ENCODE results near the gene CBFA2T2. TPM values are rescaled to one million over a fixed set of nuclear protein-coding genes. Genes with fewer than 3 reads are reported as not detected.

Gene CBFA2T2
- total and polyA plus RNA-seq, 2 donors (not counting 3 experiments of a cell fraction or from before 2014, with no cell fraction given): 10.7 to 12.1 TPM

- Histone ChIP-seq H3K9ac (replicated peaks; ENCODE audit: extremely low read depth, insufficient read depth, low read length) (no peak overlapping the region), H2AFZ (ENCODE audit: low read depth, low read length) (no peak overlapping the region), H3K9me1 (replicated peaks; ENCODE audit: control insufficient read depth, extremely low read depth, insufficient read depth, low read length) (no peaks in the 10 kb centered on the region), H3K36me3 (ENCODE audit: control insufficient read depth in 2 of 2, extremely low read depth in 1 of 2, insufficient read depth in 2 of 2, low read length in 2 of 2) (no peaks in the 10 kb centered on the region), H4K20me1 (replicated peaks; ENCODE audit: control insufficient read depth, extremely low read depth, insufficient read depth, low read length) (no peaks in the 10 kb centered on the region), H3K4me1 (ENCODE audit: control insufficient read depth, extremely low read depth, insufficient read depth, low read length) (peaks cover 36% of the 10 kb centered on the region), H3K9me3 (replicated peaks; ENCODE audit: control insufficient read depth, insufficient read depth, low read length) (no peaks in the 10 kb centered on the region), H3K27me3 (ENCODE audit: control insufficient read depth in 2 of 2, insufficient read depth in 2 of 2, low read length in 2 of 2) (no peaks in the 10 kb centered on the region), H3K4me2 (ENCODE audit: insufficient read depth, low read length) (no peak overlapping the region), H3K4me3 (replicated peaks in 1 of 3; ENCODE audit: insufficient read depth in 1 of 3, low read depth in 1 of 3, low read length in 3 of 3) (no peak overlapping the region), H3K27ac (ENCODE audit: insufficient read depth, low read depth, low read length) (no peak overlapping the region), H3K79me2 (ENCODE audit: control insufficient read depth, insufficient read depth, low read length) (peaks cover 14% of the 10 kb centered on the region)
- BruUV-seq (replicated peaks): no TSS peak
- ChIA-PET CTCF (interaction anchor here (1.0 to 1.9 kb wide), 3 partner anchors 19 to 43 kb away, joined by 3 to 5 read pairs (median 4); no protein-coding TSS in a partner anchor), POLR2A (no interaction called here)
- intact Hi-C loops (cut with micrococcal nuclease) (loop anchor here (5.0 kb wide), 1 partner anchor 43 kb away; the partner anchor contains the start of gene ZNF341), dilution Hi-C loops (cut with MboI; ENCODE audit: extremely low pct_ligation_motif_present, low sequenced_read_pairs) (no loop called here)
- TF ChIP-seq JUN (IDR thresholded peaks at IDR 0.05; ENCODE audit: borderline replicate concordance, insufficient read depth, insufficient read length, low read depth) (no peak), POLR2A (IDR thresholded peaks at IDR 0.05; ENCODE audit: low read depth, low read length) (no peak), FOS (IDR thresholded peaks at IDR 0.05; ENCODE audit: borderline replicate concordance, insufficient read depth, low read length) (no peak), MYC (IDR thresholded peaks at IDR 0.05; ENCODE audit: low read depth, low read length) (no peak)
- FAIRE-seq (no peak), DNase-seq (ENCODE audit: low read depth, low spot score) (peak; percentile 27)
These were observed 199.1 kb downstream of the CBFA2T2 start for GRCh38 chr20:33688938-33689424.

- Histone ChIP-seq H3K4me1 (ENCODE audit: control insufficient read depth, extremely low read depth, insufficient read depth, low read length) (peaks cover 33% of the 10 kb centered on the region), H4K20me1 (replicated peaks; ENCODE audit: control insufficient read depth, extremely low read depth, insufficient read depth, low read length) (no peaks in the 10 kb centered on the region), H3K4me2 (ENCODE audit: insufficient read depth, low read length) (peak overlapping the region; percentile 49), H3K9me1 (replicated peaks; ENCODE audit: control insufficient read depth, extremely low read depth, insufficient read depth, low read length) (no peaks in the 10 kb centered on the region), H3K27me3 (ENCODE audit: control insufficient read depth in 2 of 2, insufficient read depth in 2 of 2, low read length in 2 of 2) (no peaks in the 10 kb centered on the region), H3K9ac (replicated peaks; ENCODE audit: extremely low read depth, insufficient read depth, low read length) (no peak overlapping the region), H3K79me2 (ENCODE audit: control insufficient read depth, insufficient read depth, low read length) (peaks cover 9% of the 10 kb centered on the region), H3K27ac (ENCODE audit: insufficient read depth, low read depth, low read length) (no peak overlapping the region), H2AFZ (ENCODE audit: low read depth, low read length) (no peak overlapping the region), H3K36me3 (ENCODE audit: control insufficient read depth in 2 of 2, extremely low read depth in 1 of 2, insufficient read depth in 2 of 2, low read length in 2 of 2) (no peaks in the 10 kb centered on the region), H3K9me3 (replicated peaks; ENCODE audit: control insufficient read depth, insufficient read depth, low read length) (no peaks in the 10 kb centered on the region), H3K4me3 (replicated peaks in 1 of 3; ENCODE audit: insufficient read depth in 1 of 3, low read depth in 1 of 3, low read length in 3 of 3) (no peak overlapping the region)
- ChIA-PET CTCF (interaction anchor here (1.0 to 1.4 kb wide), 2 partner anchors 19 to 21 kb away, joined by 3 to 4 read pairs; no protein-coding TSS in a partner anchor), POLR2A (interaction anchor here (0.8 kb wide), 1 partner anchor 1000 kb away, joined by 3 read pairs; no protein-coding TSS in a partner anchor)
- dilution Hi-C loops (cut with MboI; ENCODE audit: extremely low pct_ligation_motif_present, low sequenced_read_pairs): no loop called here
- no peak for TF ChIP-seq POLR2A (IDR thresholded peaks at IDR 0.05; ENCODE audit: low read depth, low read length)
- TF ChIP-seq EZH2 (IDR thresholded peaks at IDR 0.05; ENCODE audit: borderline replicate concordance, low read depth, low read length, severe bottlenecking): no peak
- TF ChIP-seq MYC (IDR thresholded peaks at IDR 0.05; ENCODE audit: low read depth, low read length): no peak
- TF ChIP-seq, protein P1, sequence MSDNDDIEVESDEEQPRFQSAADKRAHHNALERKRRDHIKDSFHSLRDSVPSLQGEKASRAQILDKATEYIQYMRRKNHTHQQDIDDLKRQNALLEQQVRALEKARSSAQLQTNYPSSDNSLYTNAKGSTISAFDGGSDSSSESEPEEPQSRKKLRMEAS (IDR thresholded peaks at IDR 0.05; ENCODE audit: insufficient read depth, insufficient read length): no peak
- no peak for TF ChIP-seq FOS (IDR thresholded peaks at IDR 0.05; ENCODE audit: borderline replicate concordance, insufficient read depth, low read length)
- no peak for TF ChIP-seq JUN (IDR thresholded peaks at IDR 0.05; ENCODE audit: borderline replicate concordance, insufficient read depth, insufficient read length, low read depth)
- TF ChIP-seq POLR2AphosphoS5 (IDR thresholded peaks at IDR 0.05; ENCODE audit: insufficient read depth, low read depth, low read length): no peak
- TF ChIP-seq CTCF (IDR thresholded peaks at IDR 0.05; ENCODE audit: extremely low read depth in 1 of 2, insufficient read depth in 1 of 2, low read depth in 1 of 2, low read length in 2 of 2): no peak
- no peak for TF ChIP-seq GATA2 (IDR thresholded peaks at IDR 0.05; ENCODE audit: insufficient read depth, insufficient read length, low read depth, low read length)
- intact Hi-C loops (cut with micrococcal nuclease): loop anchor here (5.0 kb wide), 1 partner anchor 43 kb away; the partner anchor contains the start of gene ZNF341
- FAIRE-seq (no peak), DNase-seq (ENCODE audit: low read depth, low spot score) (no peak)
- no TSS peak for BruUV-seq (replicated peaks)
These were observed 199.6 kb downstream of the CBFA2T2 start for GRCh38 chr20:33689493-33689892.
